Right atrium auricular region (tissue), 2 donors: Measurements from ENCODE around the gene DNAJC12. TPM values are rescaled to one million over a fixed set of nuclear protein-coding genes. Genes with fewer than 3 reads are reported as not detected.

ENCODE experiments used
- DNase-seq: peaks from one replicate; pipeline ENCODE4 v3.0.0-alpha.2; 2019; ENCODE audit warnings: low spot score
- H3K27ac ChIP-seq, 2 donors: fragments of 200-600 bp; sonication (generic); 1 replicate in 1 of 2; 2 replicates in 1 of 2; pipeline ENCODE4 v1.5.1; 2016 to 2019
- H3K27me3 ChIP-seq, 2 donors: fragments of 200-600 bp; sonication (generic); one replicate each; pipeline versions ENCODE4 v1.5.1 to v1.6.0; 2017 to 2019
- H3K36me3 ChIP-seq: fragments of 200-600 bp; sonication (generic); one replicate; pipeline ENCODE4 v1.5.1; 2016
- H3K4me1 ChIP-seq, 2 donors: fragments of 200-600 bp; sonication (generic); one replicate each; pipeline versions ENCODE4 v1.5.1 to v1.6.0; 2017 to 2019
- H3K4me3 ChIP-seq, 2 donors: fragments of 200-600 bp; sonication (generic); 1 replicate in 1 of 2; 2 replicates in 1 of 2; pipeline ENCODE4 v1.5.1; 2017 to 2019; ENCODE audit warnings: mild to moderate bottlenecking in 1 of 2, moderate library complexity in 1 of 2
- H3K9me3 ChIP-seq, 2 donors: fragments of 200-600 bp; sonication (generic); one replicate each; pipeline ENCODE4 v1.5.1; 2019
- CTCF ChIP-seq, 2 donors: fragments of 200-600 bp; sonication (generic); IDR thresholded peaks; one replicate each; pipeline ENCODE4 v1.5.1; 2019; ENCODE audit warnings: antibody characterized with exemption in 2 of 2
- total RNA-seq, 2 donors: library from RNA; depleted of rRNA; stranded (reverse); fragments of >200 nt; gene quantifications; one replicate each; pipeline ENCODE4 v1.1.0, GENCODE V29; 2016

DNAJC12 gene
- total RNA-seq, 2 donors from 2014 or later: 2.6 to 6.0 TPM

GRCh38 chr10:67816719-67817118 lies 21.3 kb downstream of the DNAJC12 start:
- Histone ChIP-seq H3K4me1 (no peaks in the 10 kb centered on the region), H3K27me3 (no peaks in the 10 kb centered on the region), H3K27ac (no peak overlapping the region), H3K9me3 (no peaks in the 10 kb centered on the region), H3K4me3 (no peak overlapping the region), H3K36me3 (no peaks in the 10 kb centered on the region)
- no peak for TF ChIP-seq CTCF (IDR thresholded peaks at IDR 0.05)
- no peak for DNase-seq

GRCh38 chr10:67815571-67816059 lies 22.4 kb downstream of the DNAJC12 start:
- Histone ChIP-seq H3K9me3 (no peaks in the 10 kb centered on the region), H3K4me3 (no peak overlapping the region), H3K27ac (no peak overlapping the region), H3K4me1 (no peaks in the 10 kb centered on the region), H3K36me3 (no peaks in the 10 kb centered on the region), H3K27me3 (no peaks in the 10 kb centered on the region)
- no peak for DNase-seq
- no peak for TF ChIP-seq CTCF (IDR thresholded peaks at IDR 0.05)

- Histone ChIP-seq H3K27ac (no peak overlapping the region), H3K36me3 (no peaks in the 10 kb centered on the region), H3K27me3 (no peaks in the 10 kb centered on the region), H3K9me3 (no peaks in the 10 kb centered on the region), H3K4me1 (no peaks in the 10 kb centered on the region), H3K4me3 (no peak overlapping the region)
- DNase-seq: no peak
- TF ChIP-seq CTCF (IDR thresholded peaks at IDR 0.05): no peak
Measured at GRCh38 chr10:67812007-67812406, 26.0 kb downstream of the DNAJC12 start.

- no peak for TF ChIP-seq CTCF (IDR thresholded peaks at IDR 0.05)
- Histone ChIP-seq H3K27ac (no peak overlapping the region), H3K9me3 (no peaks in the 10 kb centered on the region), H3K36me3 (no peaks in the 10 kb centered on the region), H3K4me1 (no peaks in the 10 kb centered on the region), H3K27me3 (no peaks in the 10 kb centered on the region), H3K4me3 (no peak overlapping the region)
- no peak for DNase-seq
Measured at GRCh38 chr10:67809107-67809506, 28.9 kb downstream of the DNAJC12 start.

GRCh38 chr10:67808704-67809103 lies 29.3 kb downstream of the DNAJC12 start:
- no peaks in the 10 kb centered on the region for H3K36me3 ChIP-seq

More at GRCh38 chr10:67808704-67809103, 29.3 kb downstream of the DNAJC12 start:
- H3K27ac ChIP-seq: no peak overlapping the region
- H3K27me3 ChIP-seq: no peaks in the 10 kb centered on the region
- no peak overlapping the region for H3K4me3 ChIP-seq
- TF ChIP-seq CTCF (IDR thresholded peaks at IDR 0.05): no peak
- H3K9me3 ChIP-seq: no peaks in the 10 kb centered on the region
- no peaks in the 10 kb centered on the region for H3K4me1 ChIP-seq
- no peak for DNase-seq
